H1 (cell line): ENCODE data around the gene HDDC3. TPM values are rescaled to one million over a fixed set of nuclear protein-coding genes. Genes with fewer than 3 reads are reported as not detected.

Source experiments
- CTCF ChIA-PET: fragments of 300-600 bp; sonication (Branson Sonifier 250); formaldehyde crosslinking; loops from one replicate; lab custom pipeline; 2021; ENCODE audit not compliant: partially characterized antibody; lab: Charles Lee
- POLR2A ChIA-PET: fragments of 300-600 bp; sonication (Branson Sonifier 250); formaldehyde crosslinking; loops from one replicate; lab custom pipeline; 2021; ENCODE audit warnings: inconsistent platforms; ENCODE audit not compliant: partially characterized antibody; lab: Charles Lee
- DNase-seq, 2 experiments: peaks; one replicate each; pipeline versions ENCODE4 v3.0.0 to v3.0.0-alpha.2; 2010 to 2022; ENCODE audit warnings: low spot score in 2 of 2, low read depth in 1 of 2, mixed read lengths in 1 of 2
- FAIRE-seq: peaks from 2 replicates; lab custom pipeline; 2011; peaks lifted over from hg19 to GRCh38; lab: Jason Lieb, UNC
- H2AFZ ChIP-seq: 2 replicates; pipeline ENCODE4 v1.8.1; 2012; ENCODE audit warnings: low read length, inconsistent platforms
- H2AK5ac ChIP-seq: 2 replicates; pipeline ENCODE4 v1.6.1; 2013; ENCODE audit warnings: low read depth, low read length
- H2BK120ac ChIP-seq: replicated peaks from 2 replicates; pipeline ENCODE3; 2013; ENCODE audit warnings: low read depth, low read length, inconsistent platforms
- H2BK12ac ChIP-seq: 2 replicates; pipeline ENCODE4 v1.6.1; 2013; ENCODE audit warnings: low read depth, low read length
- H2BK15ac ChIP-seq: 2 replicates; pipeline ENCODE4 v1.6.1; 2013; ENCODE audit warnings: low read length
- H2BK20ac ChIP-seq: 2 replicates; pipeline ENCODE4 v1.6.1; 2013; ENCODE audit warnings: low read length
- H2BK5ac ChIP-seq: 2 replicates; pipeline ENCODE4 v1.6.1; 2013; ENCODE audit warnings: low read depth, low read length
- H3K14ac ChIP-seq: 2 replicates; pipeline ENCODE4 v1.6.1; 2013; ENCODE audit warnings: inconsistent platforms; ENCODE audit not compliant: insufficient read length
- H3K18ac ChIP-seq: 2 replicates; pipeline ENCODE4 v1.6.1; 2013; ENCODE audit warnings: low read length; ENCODE audit errors: extremely low read depth
- H3K23ac ChIP-seq: 2 replicates; pipeline ENCODE4 v1.6.1; 2013; ENCODE audit warnings: inconsistent platforms; ENCODE audit not compliant: insufficient read length
- H3K23me2 ChIP-seq: 2 replicates; pipeline ENCODE4 v1.6.1; 2013; ENCODE audit warnings: low read depth, low read length
- H3K27ac ChIP-seq: 2 replicates; pipeline ENCODE4 v1.6.1; 2011; ENCODE audit warnings: low read depth, low read length, inconsistent platforms
- H3K27me3 ChIP-seq, 4 experiments: replicated peaks in 1 of 4; 1 replicate in 1 of 4; 2 replicates in 3 of 4; pipeline versions ENCODE4 v1.6.1 to v1.8.1; 2011 to 2013; ENCODE audit warnings: low read length in 3 of 4, mild to moderate bottlenecking in 3 of 4, inconsistent platforms in 2 of 4, mixed read lengths in 2 of 4, moderate library complexity in 1 of 4; ENCODE audit not compliant: control insufficient read depth in 3 of 4, insufficient read depth in 3 of 4; ENCODE audit errors: extremely low read depth in 1 of 4
- H3K36me3 ChIP-seq, 4 experiments: 2 replicates each; pipeline versions ENCODE4 v1.6.1 to v1.8.1; 2011 to 2013; ENCODE audit warnings: mild to moderate bottlenecking in 4 of 4, low read length in 3 of 4, moderate library complexity in 2 of 4, control low read depth in 1 of 4, inconsistent platforms in 1 of 4; ENCODE audit not compliant: insufficient read depth in 4 of 4, control insufficient read depth in 2 of 4
- H3K4ac ChIP-seq: replicated peaks from 2 replicates; pipeline ENCODE3; 2013; ENCODE audit warnings: low read length, low read depth, mixed read lengths, inconsistent platforms; ENCODE audit not compliant: insufficient read length
- H3K4me1 ChIP-seq, 4 experiments: replicated peaks in 1 of 4; 1 replicate in 1 of 4; 2 replicates in 3 of 4; pipeline versions ENCODE4 v1.6.1 to v1.8.1; 2011 to 2013; ENCODE audit warnings: low read length in 3 of 4, inconsistent platforms in 2 of 4, mixed read lengths in 1 of 4; ENCODE audit not compliant: insufficient read depth in 4 of 4, control insufficient read depth in 3 of 4
- H3K4me2 ChIP-seq, 2 experiments: 2 replicates each; pipeline versions ENCODE4 v1.6.1 to v1.8.1; 2011 to 2013; ENCODE audit warnings: low read depth in 2 of 2, low read length in 2 of 2, control low read depth in 1 of 2, inconsistent platforms in 1 of 2, mild to moderate bottlenecking in 1 of 2; ENCODE audit not compliant: insufficient read depth in 1 of 2
- H3K4me3 ChIP-seq, 4 experiments: fragments of 200-600, 300-600 bp in 1 of 4; sonication (generic), shearing (Covaris generic), sonication (Bioruptor Twin) in 1 of 4; 2 replicates each; pipeline versions ENCODE4 v1.5.1 to v1.8.1; 2011 to 2016; ENCODE audit warnings: low read length in 4 of 4, low read depth in 3 of 4, control low read depth in 2 of 4, inconsistent platforms in 2 of 4, mild to moderate bottlenecking in 2 of 4, mixed read lengths in 1 of 4, moderate library complexity in 1 of 4; ENCODE audit not compliant: insufficient read depth in 2 of 4; ENCODE audit errors: extremely low read depth in 1 of 4
- H3K56ac ChIP-seq: replicated peaks from 2 replicates; pipeline ENCODE3; 2013; ENCODE audit warnings: low read depth, mild to moderate bottlenecking, mixed read lengths, low read length, inconsistent platforms; ENCODE audit not compliant: insufficient read length
- H3K79me1 ChIP-seq: 2 replicates; pipeline ENCODE4 v1.6.1; 2013; ENCODE audit warnings: low read depth, low read length, control low read depth
- H3K79me2 ChIP-seq, 2 experiments: 2 replicates each; pipeline versions ENCODE4 v1.6.1 to v1.8.1; 2012 to 2013; ENCODE audit warnings: low read length in 2 of 2, mild to moderate bottlenecking in 2 of 2, inconsistent platforms in 1 of 2; ENCODE audit not compliant: insufficient read depth in 2 of 2, control insufficient read depth in 1 of 2
- H3K9ac ChIP-seq, 4 experiments: replicated peaks in 1 of 4; 1 replicate in 1 of 4; 2 replicates in 3 of 4; pipeline versions ENCODE4 v1.6.1 to v1.8.1; 2011 to 2013; ENCODE audit warnings: low read depth in 3 of 4, low read length in 3 of 4, control low read depth in 2 of 4, mild to moderate bottlenecking in 2 of 4, moderate library complexity in 2 of 4, inconsistent platforms in 1 of 4; ENCODE audit errors: extremely low read depth in 1 of 4
- H3K9me3 ChIP-seq, 2 experiments: 2 replicates each; pipeline versions ENCODE4 v1.6.1 to v1.8.1; 2012 to 2013; ENCODE audit warnings: mild to moderate bottlenecking in 2 of 2, moderate library complexity in 2 of 2, control low read depth in 1 of 2, inconsistent platforms in 1 of 2, low read depth in 1 of 2, low read length in 1 of 2, mixed read lengths in 1 of 2; ENCODE audit not compliant: insufficient read depth in 2 of 2
- H4K20me1 ChIP-seq, 2 experiments: replicated peaks in 1 of 2; 2 replicates each; pipeline versions ENCODE3 to v1.8.1; 2011 to 2013; ENCODE audit warnings: inconsistent platforms in 2 of 2, low read length in 2 of 2, mild to moderate bottlenecking in 1 of 2; ENCODE audit not compliant: insufficient read depth in 2 of 2, control insufficient read depth in 1 of 2
- H4K5ac ChIP-seq: 2 replicates; pipeline ENCODE4 v1.6.1; 2013; ENCODE audit warnings: low read length, low read depth, mixed read lengths, inconsistent platforms; ENCODE audit not compliant: insufficient read length
- H4K8ac ChIP-seq: 2 replicates; pipeline ENCODE4 v1.8.0; 2013; ENCODE audit warnings: mild to moderate bottlenecking, moderate library complexity, low read length, inconsistent platforms; ENCODE audit not compliant: insufficient read depth; ENCODE audit errors: extremely low read depth
- H4K91ac ChIP-seq: replicated peaks from 2 replicates; pipeline ENCODE3; 2013; ENCODE audit warnings: low read length, mixed read lengths, inconsistent platforms; ENCODE audit not compliant: insufficient read length
- ASH2L ChIP-seq: fragments of 200-600, 300-600 bp; sonication (generic); IDR thresholded peaks from one replicate; pipeline ENCODE4 v1.7.1; 2017; ENCODE audit warnings: low read length
- BCL11A ChIP-seq, 2 experiments: IDR thresholded peaks; one replicate each; pipeline ENCODE4 v1.6.1; 2011; ENCODE audit warnings: low read depth in 2 of 2, low read length in 2 of 2, mild to moderate bottlenecking in 2 of 2
- CHD2 ChIP-seq: IDR thresholded peaks from 2 replicates; pipeline ENCODE4 v1.6.1; 2012; ENCODE audit warnings: low read length, improper control_type of control experiment
- GABPA ChIP-seq: IDR thresholded peaks from 2 replicates; pipeline ENCODE4 v1.6.1; 2011; ENCODE audit warnings: mild to moderate bottlenecking, low read length, moderate library complexity, borderline replicate concordance; ENCODE audit not compliant: insufficient read depth
- JUN ChIP-seq: IDR thresholded peaks from 2 replicates; pipeline ENCODE4 v1.6.1; 2011; ENCODE audit warnings: low read depth, mild to moderate bottlenecking, improper control_type of control experiment, low read length
- KDM4A ChIP-seq: IDR thresholded peaks from one replicate; pipeline ENCODE4 v1.7.1; 2012; ENCODE audit warnings: low read depth, mild to moderate bottlenecking, moderate library complexity, low read length, inconsistent platforms; ENCODE audit not compliant: severe bottlenecking
- NANOG ChIP-seq: IDR thresholded peaks from 2 replicates; pipeline ENCODE4 v1.6.1; 2011; ENCODE audit warnings: low read length, low read depth, mild to moderate bottlenecking, inconsistent platforms; ENCODE audit not compliant: insufficient read depth, poor library complexity, severe bottlenecking
- RXRA ChIP-seq: IDR thresholded peaks from 2 replicates; pipeline ENCODE4 v1.6.1; 2011; ENCODE audit warnings: low read depth, mild to moderate bottlenecking, low read length, moderate library complexity; ENCODE audit not compliant: insufficient read depth
- SAP30 ChIP-seq: fragments of 300-600 bp; sonication (generic); IDR thresholded peaks from 2 replicates; pipeline ENCODE4 v1.7.1; 2012; ENCODE audit warnings: low read length, moderate library complexity, mild to moderate bottlenecking, inconsistent platforms; ENCODE audit not compliant: insufficient read depth, insufficient replicate concordance
- SIN3A ChIP-seq, 2 experiments: IDR thresholded peaks in 1 of 2; conservative IDR thresholded peaks in 1 of 2; 2 replicates each; pipeline ENCODE4 v1.6.1; 2011 to 2012; ENCODE audit warnings: low read length in 2 of 2, improper control_type of control experiment in 1 of 2, low read depth in 1 of 2, mild to moderate bottlenecking in 1 of 2
- SP4 ChIP-seq: IDR thresholded peaks from 2 replicates; pipeline ENCODE4 v1.6.1; 2012; ENCODE audit warnings: low read length, inconsistent platforms
- WGBS, 2 experiments: shearing (Covaris generic) in 1 of 2; methylation state at CpG; one replicate each; pipeline versions ENCODE4 v1.1.6 to v1.1.7; 2013 to 2015; ENCODE audit warnings: low lambda C conversion rate in 2 of 2, mixed read lengths in 2 of 2, inconsistent platforms in 1 of 2, low coverage in 1 of 2, missing lambda C conversion rate in 1 of 2; ENCODE audit not compliant: insufficient replicate concordance in 2 of 2, insufficient coverage in 1 of 2, insufficient read length in 1 of 2; ENCODE audit errors: extremely low coverage in 1 of 2, missing lambda C conversion rate in 1 of 2; 5-methylcytosine and 5-hydroxymethylcytosine counted together
- polyA plus RNA-seq, 7 experiments: library from polyadenylated mRNA; depleted of rRNA in 3 of 7; stranded (reverse) in 5 of 7; unstranded in 2 of 7; fragments of >200 nt in 5 of 7; fragments of 200-250 nt in 2 of 7; gene quantifications; 1 replicate in 5 of 7; 2 replicates in 1 of 7; 4 replicates in 1 of 7; pipeline versions ENCODE4 v1.2.1 to v1.2.3, GENCODE V29; 2011 to 2013; ENCODE audit warnings: missing spikeins in 2 of 7, mixed read lengths in 2 of 7
- total RNA-seq: library from RNA; stranded (reverse); fragmentation: NEBNext Ultra II Directional; extraction: Animal tissue kit (Norgen Biotek cat#: 25700); gene quantifications from 2 replicates; pipeline ENCODE4 v1.2.1, GENCODE V29; 2021

Gene HDDC3
- total and polyA plus RNA-seq, 2 of the 8 experiments (the other 6 are each of a cell fraction or from before 2014, with no cell fraction given) = 16.3 to 16.5 TPM

GRCh38 chr15:90953947-90954711 is 21.8 kb upstream of the HDDC3 start:
- ChIA-PET CTCF (interaction anchor here (0.8 to 19.2 kb wide), 7 partner anchors 8 to 472 kb away, joined by 3 to 306 read pairs (median 5); partner anchors contain the start of genes HDDC3 and UNC45A), POLR2A (interaction anchor here (0.7 to 2.7 kb wide), 13 partner anchors 11 to 114 kb away, joined by 3 to 14 read pairs (median 5); partner anchors contain the start of genes HDDC3, MAN2A2, PRC1 and UNC45A)
- no peak overlapping the region for H3K27ac ChIP-seq
- H3K4me2 ChIP-seq = peak overlapping the region in 1 of 2 experiments; percentile 82; a peak in 1 of 4 replicates
- H3K23me2 ChIP-seq = peaks cover 14% of the 10 kb centered on the region; the same call in 1 of the 2 replicates
- H4K91ac ChIP-seq = no peak overlapping the region
- no peak overlapping the region for H3K9ac ChIP-seq
- no peak overlapping the region for H2BK120ac ChIP-seq
- DNase-seq (no peak), FAIRE-seq (no peak)
- no peak overlapping the region for H3K23ac ChIP-seq
- peaks cover 3% of the 10 kb centered on the region; the same call in 1 of the 2 replicates for H3K79me1 ChIP-seq
- no peak overlapping the region for H3K14ac ChIP-seq
- H4K8ac ChIP-seq = no peak overlapping the region
- no peak overlapping the region for H3K56ac ChIP-seq
- H2BK5ac ChIP-seq = no peak overlapping the region
- H3K36me3 ChIP-seq = peaks cover 7 to 38% (median 28%) of the 10 kb centered on the region in 4 experiments
- no peak overlapping the region for H4K5ac ChIP-seq
- peaks cover 0 to 15% (median 8%) of the 10 kb centered on the region in 4 experiments; a peak in 6 of 7 replicates for H3K4me1 ChIP-seq
- no peak overlapping the region for H3K18ac ChIP-seq
- no peak overlapping the region for H3K4ac ChIP-seq
- no peak overlapping the region for H2AFZ ChIP-seq
- H3K4me3 ChIP-seq = peak overlapping the region in 1 of 4 experiments; percentile 72; a peak in 4 of 8 replicates
- no peaks in the 10 kb centered on the region for H3K27me3 ChIP-seq
- H3K79me2 ChIP-seq = no peaks in the 10 kb centered on the region
- H2AK5ac ChIP-seq = no peak overlapping the region
- H4K20me1 ChIP-seq = peaks cover 0 to 5% of the 10 kb centered on the region in 2 experiments
- no peak overlapping the region for H2BK12ac ChIP-seq
- no peak overlapping the region for H2BK20ac ChIP-seq
- no peaks in the 10 kb centered on the region for H3K9me3 ChIP-seq
- H2BK15ac ChIP-seq = no peak overlapping the region
- WGBS, 2 experiments = 64% methylated on average over 12 of the region's 16 CpGs; no CpG with 5 or more reads in 1 of the 2 experiments
- TF ChIP-seq RXRA = no peak
- no peak for TF ChIP-seq NANOG
- no peak for TF ChIP-seq SAP30
- TF ChIP-seq CHD2 = no peak
- no peak for TF ChIP-seq GABPA
- no peak for TF ChIP-seq KDM4A
- no peak for TF ChIP-seq JUN
- TF ChIP-seq SP4 = no peak
- TF ChIP-seq SIN3A (conservative IDR thresholded peaks at IDR 0.05 in 1 of 2, IDR thresholded peaks at IDR 0.05 in 1 of 2; ENCODE audit: low read depth in 1 of 2, low read length in 2 of 2) = no peak
- no peak for TF ChIP-seq BCL11A (IDR thresholded peaks at IDR 0.05; ENCODE audit: low read depth in 2 of 2, low read length in 2 of 2)
- TF ChIP-seq ASH2L = no peak
